Activated T-helper 1 cell treated with anti-CD3 and anti-CD28 coated beads, Interleukin-2, amount 50 U/mL, for 16 hours (primary cell): ENCODE results near the gene FGF1.

Experiments
- DNase-seq, 2 donors: peaks; one replicate each; pipeline ENCODE4 v3.0.0-alpha.2; 2020; ENCODE audit warnings: low read depth in 1 of 2, low spot score in 1 of 2

Gene FGF1

DNA sequence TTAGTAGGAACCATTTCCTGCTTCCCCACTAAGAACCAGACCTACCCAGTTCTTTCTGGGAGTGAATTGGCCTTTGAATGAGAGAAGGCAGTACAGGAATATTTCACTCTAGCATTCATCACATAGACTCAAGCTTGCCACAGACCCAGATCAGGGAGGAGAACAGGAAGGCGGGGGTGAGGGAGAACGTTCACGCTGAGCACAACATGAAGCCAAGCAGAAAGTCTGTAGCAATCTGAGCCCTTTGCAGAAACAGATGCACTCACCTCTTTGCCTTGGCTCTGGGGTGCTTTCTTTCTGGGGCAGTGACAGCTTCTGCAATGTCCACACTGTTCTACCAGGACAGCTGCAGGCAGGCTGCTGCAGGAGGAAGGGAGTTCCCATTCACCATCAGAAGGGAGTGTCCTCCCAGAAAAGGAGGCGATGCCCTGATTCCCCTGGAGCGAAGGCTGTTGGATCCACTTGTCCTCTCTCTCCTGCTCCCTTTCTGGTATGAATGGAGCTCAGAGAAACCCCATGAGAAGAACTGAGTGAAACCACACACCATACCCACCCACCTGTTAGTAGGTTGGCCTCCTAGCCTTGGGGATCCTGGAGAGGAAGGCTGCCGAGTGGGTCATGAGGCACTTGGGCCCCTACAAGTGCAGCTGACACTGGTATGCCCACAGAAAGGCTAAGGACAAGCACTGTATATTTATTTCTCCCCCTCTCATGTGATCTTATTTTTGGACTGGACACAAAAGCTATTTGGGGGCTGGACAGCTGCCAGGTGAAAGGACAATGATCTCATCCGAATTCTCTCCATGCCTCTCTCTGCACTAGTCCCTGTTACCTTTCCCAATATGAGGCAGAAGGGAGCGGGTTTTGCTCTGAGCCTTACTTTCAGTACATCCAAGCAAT, 11.7 kb upstream of the FGF1 start:
- DNase-seq, result no peak

DNA sequence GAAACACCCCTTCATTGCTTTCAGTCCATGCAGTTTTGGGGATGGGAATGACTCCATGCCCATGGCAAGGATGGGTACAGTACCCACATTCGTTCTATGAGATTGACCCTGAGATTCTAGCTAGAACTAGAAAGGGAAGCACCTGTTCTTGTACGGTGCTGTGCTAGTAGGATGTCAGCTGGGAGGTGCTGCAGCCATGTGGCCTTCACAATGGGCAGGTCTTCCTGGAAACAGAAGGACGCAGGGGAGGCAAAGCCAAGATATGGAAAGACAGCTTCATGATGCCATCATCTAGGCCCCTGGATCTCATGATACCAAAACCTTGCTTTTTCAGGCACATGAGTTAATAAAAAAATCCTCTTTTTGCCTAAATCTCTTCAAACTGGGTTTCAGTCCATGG, 10.5 kb upstream of the FGF1 start:
- DNase-seq, result no peak

DNA sequence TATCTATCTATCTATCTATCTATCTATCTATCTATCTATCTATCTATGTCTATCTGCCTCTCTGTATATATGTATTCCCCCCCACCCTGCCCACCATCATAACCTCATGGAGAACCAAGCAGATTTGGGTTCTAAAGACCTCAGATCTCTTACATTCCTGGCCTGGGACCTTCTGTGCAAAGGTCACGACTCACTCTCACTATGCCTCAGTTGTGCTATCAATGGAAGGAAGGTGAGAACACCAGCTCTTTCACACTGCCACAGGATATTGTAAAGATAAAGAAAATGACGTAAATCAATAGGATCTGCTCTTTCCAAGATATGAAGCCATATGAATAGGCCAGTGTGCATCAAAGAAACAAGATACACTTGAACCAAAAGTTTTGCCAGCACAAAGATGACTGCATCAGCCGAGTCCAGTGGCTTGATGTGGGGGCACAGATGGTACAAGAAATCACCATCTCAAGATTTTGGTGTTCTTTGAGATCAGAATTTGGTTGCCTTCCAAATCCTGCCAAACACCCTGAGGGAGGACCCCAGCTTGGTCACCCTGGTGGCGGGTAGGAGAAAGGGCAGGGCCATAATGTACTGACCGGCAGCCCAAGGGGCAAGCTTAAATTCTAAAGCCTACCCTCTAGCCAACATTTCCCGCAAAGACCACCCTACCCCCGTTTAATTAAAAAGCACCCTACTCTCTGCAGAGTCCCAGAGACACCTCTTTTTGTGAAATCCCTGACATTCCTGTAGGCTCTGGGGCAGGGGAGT, 8.4 kb upstream of the FGF1 start:
- no peak for DNase-seq

DNA sequence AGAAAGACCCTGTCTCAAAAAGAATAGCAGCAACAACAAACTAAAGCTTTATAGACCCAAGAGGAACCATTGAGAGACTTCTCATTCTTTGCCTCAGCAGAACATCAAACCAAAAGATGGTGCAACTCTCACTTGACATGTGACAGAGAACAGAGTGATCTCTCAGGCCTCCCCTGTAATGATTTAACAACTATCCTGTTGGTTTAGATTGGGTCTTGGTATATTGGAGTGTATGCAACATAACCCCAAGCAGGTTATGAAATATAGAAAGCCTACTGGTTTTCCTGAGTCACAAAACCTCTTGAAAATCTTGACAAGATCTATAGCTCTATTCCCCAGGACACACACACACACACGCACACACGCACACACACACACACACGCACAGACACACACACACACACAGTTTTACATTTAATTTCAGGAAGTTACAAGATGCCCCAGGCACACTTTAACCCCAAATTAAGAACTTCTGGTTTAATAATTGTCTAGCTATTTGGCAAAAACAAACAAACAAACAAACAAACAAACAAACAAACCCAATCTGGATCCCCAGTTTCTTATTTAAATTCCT, 6.5 kb upstream of the FGF1 start:
- no peak for DNase-seq

DNA sequence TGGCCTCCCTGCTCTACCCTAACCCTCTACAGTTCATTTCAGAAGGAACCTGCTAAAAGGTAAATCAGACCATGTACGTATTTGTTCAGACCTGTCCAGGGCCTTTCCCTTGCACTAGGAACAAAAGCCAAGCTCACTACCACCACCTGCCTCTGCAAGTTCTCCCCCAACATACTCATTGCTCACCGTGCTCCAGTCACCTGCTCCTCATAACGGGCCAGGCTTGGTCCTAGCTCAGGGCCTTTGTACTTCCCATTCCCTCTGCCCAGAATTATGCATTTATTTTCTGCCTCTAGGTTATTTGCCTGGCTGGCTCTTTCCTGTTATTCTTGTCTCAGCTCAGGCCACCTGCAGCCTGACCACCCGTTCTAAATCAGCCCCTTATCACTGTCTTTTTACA, 4.8 kb upstream of the FGF1 start:
- no peak for DNase-seq

DNA sequence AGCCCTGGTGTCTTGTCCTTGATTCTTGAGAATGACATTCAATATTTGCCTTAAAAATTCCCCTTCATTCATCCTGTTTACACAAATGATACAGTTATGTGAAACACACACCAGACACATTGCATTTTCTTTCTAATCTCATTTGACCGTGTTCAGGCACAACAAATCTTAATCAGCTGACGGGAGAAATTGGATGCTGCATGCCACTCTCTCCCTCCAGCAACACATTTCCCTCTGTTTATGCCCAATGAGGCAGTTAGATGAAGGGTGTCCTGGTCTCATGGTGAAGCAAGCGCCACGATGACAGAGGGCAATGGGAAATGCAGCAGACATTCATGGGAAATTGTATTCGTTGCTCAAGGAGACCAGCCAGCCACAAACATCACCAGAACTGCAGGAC, 3.2 kb upstream of the FGF1 start:
- DNase-seq, result no peak

DNA sequence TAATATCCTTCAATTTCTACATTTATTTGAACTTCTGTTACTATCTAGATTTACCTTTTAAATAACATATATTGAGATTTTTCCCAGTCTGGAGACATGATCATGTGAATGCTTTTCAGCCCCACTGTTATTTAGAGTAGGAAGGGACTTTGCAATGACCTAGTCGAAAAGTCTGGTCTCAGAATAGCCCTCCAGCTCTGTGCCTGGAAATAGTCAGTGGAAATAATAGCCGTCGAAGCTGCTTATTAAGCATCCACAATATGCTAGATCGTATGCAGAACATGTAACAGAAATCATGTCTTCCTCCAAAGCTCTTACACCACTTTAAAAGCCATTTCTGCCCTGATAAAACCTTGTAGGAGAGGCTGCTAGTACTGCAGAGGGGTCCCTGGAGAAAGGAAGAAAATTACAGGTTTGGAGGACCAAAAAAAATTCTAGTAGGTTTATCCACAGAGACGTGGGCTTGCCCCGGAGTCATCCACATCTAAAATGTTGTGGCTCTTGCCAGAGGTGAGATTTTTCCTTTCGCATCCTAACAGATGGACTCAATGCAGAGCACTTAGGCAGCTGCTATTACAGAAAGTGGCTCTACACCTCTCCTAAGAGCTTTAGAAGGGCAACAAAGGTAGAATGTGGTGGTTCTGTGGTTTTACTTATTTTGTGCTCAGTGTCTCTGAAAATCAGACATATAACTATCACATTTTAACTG, 2.5 kb upstream of the FGF1 start:
- DNase-seq, result no peak

DNA sequence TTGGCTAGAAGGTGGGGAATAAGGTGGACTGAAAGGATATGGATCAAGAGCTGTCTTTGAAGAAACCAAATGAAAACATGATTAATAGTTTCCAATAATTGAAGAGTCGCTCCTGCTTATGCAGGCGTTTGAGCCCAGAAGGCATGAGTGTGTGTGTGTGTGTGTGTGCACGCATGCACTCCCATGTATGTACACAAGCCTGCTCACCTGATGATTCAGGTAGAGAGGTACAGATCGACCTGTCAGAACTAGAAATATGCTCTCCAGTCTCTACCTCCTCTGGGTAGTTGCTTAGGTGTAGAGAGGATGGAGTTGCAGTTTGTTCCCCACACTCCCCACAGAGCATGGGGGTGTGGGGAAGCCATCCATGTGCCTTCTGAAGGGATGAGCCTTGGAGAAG, 1.1 kb upstream of the FGF1 start:
- DNase-seq, result no peak

DNA sequence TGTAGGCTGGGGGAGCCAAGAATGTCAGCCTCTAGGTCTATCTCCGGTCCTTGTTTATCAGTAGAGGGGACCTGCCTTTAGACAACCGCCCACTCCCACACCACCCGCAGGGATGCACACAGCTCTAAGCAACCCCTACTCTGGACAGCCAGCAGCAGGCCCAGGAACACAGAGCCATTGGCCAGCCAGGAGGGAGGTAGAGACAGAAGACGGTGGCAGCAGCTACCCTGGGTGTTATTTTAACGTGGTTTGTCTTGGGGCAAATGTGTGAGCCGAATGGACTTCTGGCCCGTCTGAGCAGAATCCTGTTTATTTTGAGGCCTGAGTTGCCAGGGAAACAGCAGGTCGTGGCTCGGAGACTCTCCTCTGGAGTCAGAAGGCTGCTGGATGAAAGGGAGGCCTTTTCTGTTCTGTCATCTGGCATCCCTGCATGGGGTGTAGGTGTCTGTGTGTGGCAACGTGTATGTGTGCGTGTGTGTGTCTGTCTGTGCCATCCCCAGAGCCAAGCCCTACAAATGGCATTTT, 382 bp upstream of the FGF1 start:
- no peak for DNase-seq

DNA sequence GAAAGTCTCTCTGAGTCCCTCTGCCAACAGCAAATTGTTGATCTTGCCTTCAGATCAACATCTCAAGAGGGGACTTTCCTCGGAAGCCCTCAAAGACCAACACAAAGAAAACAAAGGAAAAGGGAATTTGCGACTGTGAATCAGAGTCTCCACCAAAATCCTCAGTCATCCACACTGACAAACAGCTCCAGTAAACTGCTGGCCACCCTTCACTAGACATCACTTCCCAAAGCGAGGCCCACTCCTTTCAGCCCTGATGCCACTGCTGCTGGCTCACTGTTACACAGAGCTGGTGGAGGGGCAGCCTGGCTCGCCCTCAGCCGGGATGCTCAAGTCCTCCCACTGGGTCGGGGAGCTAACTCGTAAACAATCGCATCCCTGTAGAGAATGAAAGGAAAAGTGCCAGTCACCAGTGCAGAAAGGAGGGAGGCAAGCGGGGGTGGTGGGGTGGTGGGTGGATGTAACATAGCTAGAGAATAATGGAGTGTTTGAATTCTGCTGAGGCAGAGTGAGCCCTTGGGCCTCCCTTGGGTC, 1.3 kb downstream of the FGF1 start:
- no peak for DNase-seq

DNA sequence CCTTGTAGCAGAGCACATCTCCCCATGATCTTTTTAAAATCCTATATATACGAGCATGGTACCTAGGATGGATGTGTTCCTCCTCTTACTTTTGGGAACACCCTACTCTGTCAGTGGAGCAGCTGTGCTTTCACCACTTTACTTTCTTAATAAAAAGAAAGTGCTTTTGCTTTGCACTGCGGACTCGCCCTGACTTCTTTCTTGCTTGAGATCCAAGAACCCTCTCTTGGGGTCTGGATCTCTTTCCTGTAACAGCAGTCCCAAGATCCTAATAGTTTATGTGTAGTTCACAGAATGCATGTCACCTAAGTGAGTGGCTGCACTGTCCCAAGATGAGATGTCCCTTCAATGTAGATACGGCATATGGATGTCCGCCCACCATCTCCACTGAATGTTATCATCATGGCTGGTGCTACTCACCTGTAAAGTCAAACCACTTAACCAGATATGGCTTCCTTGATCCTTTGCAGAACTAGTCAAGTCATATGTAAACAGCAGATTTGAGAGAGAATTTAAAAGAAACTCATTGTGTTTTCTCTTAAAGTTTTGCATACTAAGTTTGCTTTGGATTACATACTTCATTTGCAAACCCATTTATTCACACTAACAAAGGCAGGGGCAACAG, 1.9 kb downstream of the FGF1 start:
- DNase-seq, result no peak

DNA sequence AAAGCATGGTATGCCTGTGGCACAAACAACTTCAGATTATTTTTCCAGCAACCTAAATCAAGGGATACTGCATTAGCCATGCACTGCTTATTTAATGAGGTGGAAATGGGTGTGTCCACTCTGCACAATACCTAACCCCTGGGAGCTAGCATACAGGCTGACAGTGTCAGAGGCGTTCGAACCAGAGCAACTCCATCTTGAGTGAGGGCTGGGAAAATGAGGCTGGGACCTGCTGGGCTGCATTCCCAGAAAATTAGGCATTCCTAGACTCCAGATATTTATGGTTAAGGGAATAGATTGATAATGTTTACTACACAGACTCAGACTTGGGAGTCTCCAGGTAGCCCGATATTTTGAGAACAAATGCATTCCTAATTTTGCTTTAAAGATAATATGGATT, 2.8 kb downstream of the FGF1 start:
- DNase-seq, result no peak

DNA sequence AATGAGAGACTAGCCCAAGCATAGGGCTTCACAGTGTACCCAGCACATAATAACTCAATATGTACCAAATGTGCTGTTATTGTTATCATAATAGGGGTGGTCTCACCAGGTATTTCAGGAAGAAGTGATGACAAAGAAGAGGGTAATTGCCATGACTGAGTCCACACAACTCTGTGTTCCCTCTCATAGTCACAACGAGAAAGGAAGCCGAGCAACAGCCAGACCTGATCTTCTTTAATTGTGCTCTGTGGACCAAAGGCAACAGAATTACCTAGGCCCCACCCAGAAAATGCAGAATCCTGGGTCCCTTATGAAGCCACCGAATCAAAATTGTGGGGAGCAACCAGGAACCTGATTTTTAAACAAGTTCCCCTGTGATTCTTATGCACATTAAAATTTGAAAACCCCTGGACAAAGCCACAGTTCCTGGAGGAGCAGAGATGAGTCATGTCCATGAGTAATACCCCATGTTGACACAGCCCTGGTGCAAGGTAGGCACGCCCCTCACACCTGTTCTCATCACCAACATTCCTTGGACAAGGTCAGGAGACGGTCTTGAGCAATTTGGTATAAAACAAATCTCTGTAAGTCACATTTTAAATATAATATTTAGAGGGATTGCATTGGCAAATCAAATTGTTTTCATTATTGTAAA, 5.2 kb downstream of the FGF1 start:
- DNase-seq, result no peak

DNA sequence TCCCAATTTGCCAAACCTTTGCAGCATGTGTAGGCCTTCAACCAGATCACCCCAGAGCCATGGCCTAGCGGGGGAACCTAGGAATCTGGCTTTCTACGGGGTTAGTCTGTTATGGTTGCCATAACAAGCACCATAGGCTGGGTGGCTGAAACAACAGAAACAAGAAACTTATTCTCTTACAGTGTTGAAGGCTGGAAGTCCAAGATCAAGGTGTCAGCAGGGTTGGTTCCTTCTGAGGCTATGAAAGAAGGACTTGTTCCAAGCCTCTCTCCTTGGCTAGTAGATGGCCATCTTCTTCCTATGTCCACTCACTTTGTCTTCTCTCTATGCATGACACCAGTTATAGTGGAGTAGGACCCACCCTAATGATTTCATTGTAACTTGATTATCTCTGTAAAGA, 6.1 kb downstream of the FGF1 start:
- no peak for DNase-seq

DNA sequence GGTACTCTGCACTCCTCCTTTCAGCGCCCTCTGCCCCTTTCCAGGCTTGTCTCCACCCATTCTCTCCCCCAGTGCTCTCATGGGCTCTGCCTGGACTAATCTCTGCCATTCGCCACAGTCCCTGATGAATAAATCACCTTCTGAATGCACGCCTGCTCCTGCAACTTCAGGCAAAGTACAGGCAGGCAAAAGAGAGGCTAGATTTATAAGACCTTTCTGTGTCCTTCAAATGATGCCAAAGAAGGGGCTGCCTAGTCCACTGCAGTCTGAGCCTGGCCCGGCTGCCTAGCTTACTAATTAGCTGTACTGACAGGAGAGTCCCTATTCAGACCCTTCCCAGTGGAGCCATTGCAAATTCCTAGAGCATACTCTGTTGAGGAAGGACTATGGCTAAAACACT, 7.4 kb downstream of the FGF1 start:
- no peak for DNase-seq

DNA sequence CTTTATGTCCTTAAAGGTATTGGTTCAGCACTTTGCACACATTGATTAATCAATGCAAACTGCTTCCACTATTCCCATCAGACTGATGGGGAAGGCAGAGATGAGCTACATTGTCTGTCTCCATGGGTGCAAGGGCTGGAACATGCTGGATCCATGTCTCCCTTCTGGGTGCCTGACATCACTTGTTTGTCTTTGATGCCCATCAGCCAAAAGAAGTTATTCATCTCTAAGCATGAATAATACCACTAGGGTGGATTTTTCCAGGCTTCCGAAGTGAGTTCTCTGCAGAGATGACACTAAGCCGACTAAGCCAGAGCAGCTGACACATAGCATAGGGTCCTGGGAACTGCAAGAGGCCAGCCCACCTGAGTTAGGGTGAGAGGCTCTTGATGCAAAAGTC, 8.7 kb downstream of the FGF1 start:
- DNase-seq, result no peak

DNA sequence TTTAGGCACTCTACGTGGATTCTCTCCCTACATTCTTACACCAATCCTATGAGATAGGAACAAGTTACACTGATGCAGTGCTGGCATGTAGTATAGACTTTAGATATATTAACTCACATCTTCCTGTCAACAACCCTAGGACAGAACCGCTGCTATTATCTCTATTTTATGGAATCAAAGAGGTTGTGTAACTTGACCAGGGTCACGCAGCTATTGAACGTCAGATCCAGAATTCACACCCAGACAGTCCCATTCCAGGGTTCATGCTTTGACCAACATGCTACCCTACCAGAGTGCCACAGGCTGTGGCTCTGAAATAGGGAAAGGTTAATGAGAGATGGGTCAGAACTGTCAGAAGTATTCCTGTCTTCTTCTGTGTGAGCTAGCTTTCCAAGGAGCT, 9.6 kb downstream of the FGF1 start:
- DNase-seq, result no peak

DNA sequence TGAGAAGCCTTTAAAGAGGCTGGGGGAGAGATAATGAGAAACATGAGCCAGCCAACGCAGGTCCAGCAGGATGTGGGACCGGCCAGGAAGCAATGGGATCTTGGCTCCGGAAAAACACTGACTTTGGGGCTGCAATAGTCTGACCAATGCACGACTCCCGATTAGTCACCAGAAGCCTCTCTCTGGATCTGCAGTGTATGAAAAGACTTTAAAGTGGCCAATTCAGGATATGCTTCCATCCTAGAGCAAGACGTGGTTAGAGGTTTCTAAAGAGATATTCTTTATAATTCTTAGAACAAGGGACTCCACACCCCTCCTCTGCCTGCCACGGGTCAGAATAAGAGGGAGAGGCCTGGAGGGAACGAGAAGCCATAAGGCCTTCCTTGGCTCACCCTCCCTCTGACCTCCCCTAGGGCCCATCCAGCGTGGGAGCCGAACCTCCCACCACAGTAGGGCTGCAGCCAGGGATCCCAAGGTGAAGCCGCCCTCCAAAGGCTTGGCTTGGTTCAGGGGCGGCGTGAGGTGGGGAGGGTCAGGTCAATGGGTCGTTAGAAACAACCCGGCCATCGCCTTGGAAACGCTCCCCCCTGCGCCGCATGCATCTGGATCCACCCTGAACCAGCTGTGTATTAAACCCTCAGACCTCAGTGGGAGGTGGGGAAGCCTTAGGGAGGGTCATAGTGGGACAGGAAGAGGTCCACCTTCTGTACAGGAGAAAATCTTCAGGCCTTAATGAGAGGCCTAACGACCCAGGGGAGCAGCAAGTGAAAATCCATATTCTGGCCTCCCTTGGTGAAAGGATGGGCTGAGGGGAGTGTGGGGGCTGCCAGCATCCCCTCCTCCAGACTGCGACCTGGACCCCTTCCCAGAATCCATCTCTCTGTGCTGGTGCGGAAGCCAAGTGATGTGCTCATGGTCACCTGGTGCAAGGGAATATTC, 11.1 kb downstream of the FGF1 start:
- no peak for DNase-seq

DNA sequence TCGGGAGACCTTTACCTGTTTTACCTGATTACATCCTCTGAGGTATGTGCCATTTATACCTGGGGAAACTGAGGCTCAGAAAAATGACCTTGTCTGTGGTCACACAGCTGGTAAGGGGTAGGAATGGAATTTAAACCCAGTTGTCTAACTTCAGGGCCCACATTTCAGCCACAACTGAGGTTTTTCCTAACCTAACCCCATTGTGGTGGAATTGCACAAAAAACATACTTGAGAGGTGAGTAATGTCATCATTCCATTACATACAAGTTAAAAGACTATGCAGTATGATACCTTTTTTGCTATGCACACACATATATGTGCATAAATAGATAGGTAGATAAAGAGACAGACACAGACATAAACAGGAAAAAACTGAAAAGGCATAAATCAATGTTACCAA, 14.1 kb downstream of the FGF1 start:
- DNase-seq, result no peak
